Transverse colon (tissue), 4 donors: ENCODE measurements around the gene CTNND2. TPM values are rescaled to one million over a fixed set of nuclear protein-coding genes. Genes with fewer than 3 reads are reported as not detected.

ENCODE experiments used
- DNase-seq: peaks from one replicate; pipeline ENCODE4 v3.0.0-alpha.2; 2019
- H3K27ac ChIP-seq, 4 donors: fragments of 200-600 bp; sonication (generic); 2 replicates each; pipeline ENCODE4 v1.5.1; 2016 to 2018; ENCODE audit warnings: inconsistent platforms in 4 of 4
- H3K27me3 ChIP-seq: fragments of 200-600 bp; sonication (generic); 2 replicates; pipeline ENCODE4 v1.5.1; 2017; ENCODE audit warnings: inconsistent platforms
- H3K36me3 ChIP-seq, 4 donors: fragments of 200-600 bp; sonication (generic); 2 replicates each; pipeline ENCODE4 v1.5.1; 2017 to 2019; ENCODE audit warnings: inconsistent platforms in 4 of 4
- H3K4me1 ChIP-seq, 4 donors: fragments of 200-600 bp; sonication (generic); 2 replicates each; pipeline ENCODE4 v1.5.1; 2017 to 2020; ENCODE audit warnings: inconsistent platforms in 4 of 4
- H3K4me3 ChIP-seq, 4 donors: fragments of 200-600 bp; sonication (generic); 1 replicate in 1 of 4; 2 replicates in 3 of 4; pipeline versions ENCODE4 v1.5.1 to v1.6.1; 2017 to 2019; ENCODE audit warnings: inconsistent platforms in 4 of 4
- H3K9me3 ChIP-seq, 2 donors: fragments of 200-600 bp; sonication (generic); 2 replicates each; pipeline ENCODE4 v1.5.1; 2017 to 2019; ENCODE audit warnings: inconsistent platforms in 2 of 2
- EP300 ChIP-seq: sonication (generic); formaldehyde crosslinking; IDR thresholded peaks from one replicate; pipeline ENCODE4 v1.6.1; 2017; ENCODE audit warnings: antibody characterized with exemption, low read depth
- POLR2A ChIP-seq: fragments of 450-650 bp; IDR thresholded peaks from one replicate; pipeline ENCODE4 v1.6.1; 2016; ENCODE audit warnings: antibody characterized with exemption, mild to moderate bottlenecking, moderate library complexity
- POLR2AphosphoS5 ChIP-seq, 3 donors: sonication (generic); formaldehyde crosslinking; IDR thresholded peaks; one replicate each; pipeline ENCODE4 v1.6.1; 2016; ENCODE audit warnings: antibody characterized with exemption in 3 of 3
- WGBS, 2 donors: methylation state at CpG; one replicate each; pipeline ENCODE4 v1.1.5; 2018; ENCODE audit warnings: low coverage in 1 of 2; 5-methylcytosine and 5-hydroxymethylcytosine counted together
- in situ Hi-C, 4 donors: fragments of 200-750 bp; cut with MboI; loops; one replicate each; pipeline versions ENCODE4 v1.15.0 to v1.15.1; 2017; ENCODE audit warnings: low sequenced_read_pairs in 3 of 4, low pct_ligation_motif_present in 1 of 4, low pct_unique_long_range_greater_than_20kb in 1 of 4
- intact Hi-C: fragments of 100-400 bp; cut with DNase I; formaldehyde crosslinking; loops from one replicate; pipeline ENCODE4 v1.15.1; 2023; ENCODE audit warnings: low total_unique reads
- total RNA-seq, 4 donors: library from RNA; depleted of rRNA; stranded (reverse); fragments of >200 nt; gene quantifications; one replicate each; pipeline ENCODE4 v1.1.0, GENCODE V29; 2016
- TF ChIP-seq, protein P1 (sequence below), 5 experiments: fragments of 200-600 bp in 3 of 5; fragments of 450-650 bp in 2 of 5; sonication (generic) in 3 of 5; IDR thresholded peaks; 1 replicate in 2 of 5; 2 replicates in 3 of 5; pipeline ENCODE4 v1.5.1; 2016 to 2017; ENCODE audit warnings: antibody characterized with exemption in 5 of 5, inconsistent platforms in 3 of 5, mild to moderate bottlenecking in 2 of 5, moderate library complexity in 1 of 5

The CTNND2 gene
- total RNA-seq, 4 donors from 2014 or later = 1.9 to 2.1 TPM; not detected in 2

GRCh38 chr5:11507156-11507910, 396.9 kb downstream of the CTNND2 start:
- no peak overlapping the region for H3K27ac ChIP-seq
- H3K4me1 ChIP-seq = no peaks in the 10 kb centered on the region
- H3K9me3 ChIP-seq = no peaks in the 10 kb centered on the region
- H3K27me3 ChIP-seq = no peaks in the 10 kb centered on the region
- 56 to 77% methylated on average over 7 to 9 of the region's 9 CpGs for whole genome bisulfite sequencing, 2 donors
- in situ Hi-C loops (no loop called here), intact Hi-C loops (no loop called here)
- TF ChIP-seq POLR2A = no peak
- no peak for TF ChIP-seq POLR2AphosphoS5 (IDR thresholded peaks at IDR 0.05)
- TF ChIP-seq, protein P1, sequence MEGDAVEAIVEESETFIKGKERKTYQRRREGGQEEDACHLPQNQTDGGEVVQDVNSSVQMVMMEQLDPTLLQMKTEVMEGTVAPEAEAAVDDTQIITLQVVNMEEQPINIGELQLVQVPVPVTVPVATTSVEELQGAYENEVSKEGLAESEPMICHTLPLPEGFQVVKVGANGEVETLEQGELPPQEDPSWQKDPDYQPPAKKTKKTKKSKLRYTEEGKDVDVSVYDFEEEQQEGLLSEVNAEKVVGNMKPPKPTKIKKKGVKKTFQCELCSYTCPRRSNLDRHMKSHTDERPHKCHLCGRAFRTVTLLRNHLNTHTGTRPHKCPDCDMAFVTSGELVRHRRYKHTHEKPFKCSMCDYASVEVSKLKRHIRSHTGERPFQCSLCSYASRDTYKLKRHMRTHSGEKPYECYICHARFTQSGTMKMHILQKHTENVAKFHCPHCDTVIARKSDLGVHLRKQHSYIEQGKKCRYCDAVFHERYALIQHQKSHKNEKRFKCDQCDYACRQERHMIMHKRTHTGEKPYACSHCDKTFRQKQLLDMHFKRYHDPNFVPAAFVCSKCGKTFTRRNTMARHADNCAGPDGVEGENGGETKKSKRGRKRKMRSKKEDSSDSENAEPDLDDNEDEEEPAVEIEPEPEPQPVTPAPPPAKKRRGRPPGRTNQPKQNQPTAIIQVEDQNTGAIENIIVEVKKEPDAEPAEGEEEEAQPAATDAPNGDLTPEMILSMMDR (IDR thresholded peaks at IDR 0.05) = no peak
- no peak for TF ChIP-seq EP300
- H3K4me3 ChIP-seq = no peak overlapping the region
- DNase-seq = no peak
- no peaks in the 10 kb centered on the region for H3K36me3 ChIP-seq

DNA sequence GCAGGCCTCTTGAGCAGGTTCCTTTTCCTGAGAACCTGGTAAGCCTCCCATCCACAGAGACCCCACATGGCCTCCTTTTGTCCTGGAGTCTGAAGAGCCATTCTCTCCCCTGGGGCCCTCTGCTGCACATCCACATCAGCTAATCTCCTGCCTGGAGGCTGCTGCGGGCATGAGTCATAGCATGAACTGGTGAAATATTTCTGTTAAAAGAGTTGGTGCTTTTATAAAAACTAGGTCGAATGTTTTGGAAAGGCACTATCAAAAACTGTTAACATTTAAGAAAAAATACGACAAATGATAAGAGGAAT, 399.4 kb downstream of the CTNND2 start:
- Histone ChIP-seq H3K9me3 (no peaks in the 10 kb centered on the region), H3K4me1 (no peaks in the 10 kb centered on the region), H3K4me3 (no peak overlapping the region), H3K27ac (no peak overlapping the region), H3K27me3 (no peaks in the 10 kb centered on the region), H3K36me3 (no peaks in the 10 kb centered on the region)
- TF ChIP-seq, protein P1 (IDR thresholded peaks at IDR 0.05) = no peak
- TF ChIP-seq EP300 = no peak
- no peak for DNase-seq
- in situ Hi-C loops (no loop called here), intact Hi-C loops (no loop called here)
- WGBS, 2 donors = 71 to 90% methylated on average over 2 to 3 of the region's 3 CpGs

DNA sequence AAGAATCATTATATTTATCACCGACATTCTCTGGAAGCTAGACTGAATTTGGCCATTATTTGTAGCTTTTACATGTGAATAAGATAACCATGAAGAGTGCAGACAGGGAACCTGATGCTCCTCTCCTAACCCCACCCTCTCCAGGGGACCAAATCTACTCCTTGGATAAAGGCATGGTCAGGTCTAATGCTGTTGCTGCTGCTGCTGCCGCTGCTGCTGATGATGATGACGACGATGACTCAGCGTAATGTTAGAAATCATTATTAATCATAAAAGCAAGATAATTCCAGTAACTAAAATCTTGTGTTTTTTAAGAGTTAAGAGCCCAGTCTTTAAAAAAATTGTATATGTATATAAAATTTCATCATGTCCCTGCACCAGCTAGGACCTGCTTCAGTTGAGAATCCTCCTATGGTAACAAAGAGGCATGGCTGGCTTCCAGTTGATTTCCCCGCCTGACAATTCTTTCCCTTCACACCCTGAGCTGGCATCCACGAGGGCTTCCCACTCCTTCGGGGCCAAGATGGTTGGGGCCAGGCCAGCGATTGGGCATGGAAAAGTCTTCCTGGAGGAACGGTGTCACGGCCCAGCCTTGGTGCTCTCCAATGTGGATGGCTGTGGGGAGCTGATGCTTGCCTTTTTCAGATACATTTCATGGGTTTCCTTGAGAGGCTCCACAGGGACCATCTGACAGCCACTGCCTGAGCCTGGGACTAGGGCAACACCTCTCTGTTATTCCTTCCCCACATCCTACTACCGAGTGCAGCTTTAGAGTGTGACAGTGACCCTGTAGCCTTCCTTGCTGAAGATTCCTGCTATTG, 400.0 kb downstream of the CTNND2 start:
- no peak for DNase-seq
- H3K27me3 ChIP-seq = no peaks in the 10 kb centered on the region
- TF ChIP-seq, protein P1 (IDR thresholded peaks at IDR 0.05) = no peak
- TF ChIP-seq POLR2AphosphoS5 (IDR thresholded peaks at IDR 0.05) (no peak), EP300 (no peak), POLR2A (no peak)
- no peak overlapping the region for H3K4me3 ChIP-seq
- intact Hi-C loops (no loop called here), in situ Hi-C loops (no loop called here)
- H3K36me3 ChIP-seq = no peaks in the 10 kb centered on the region
- no peaks in the 10 kb centered on the region for H3K9me3 ChIP-seq
- no peak overlapping the region for H3K27ac ChIP-seq
- H3K4me1 ChIP-seq = no peaks in the 10 kb centered on the region
- whole genome bisulfite sequencing, 2 donors = 86 to 90% methylated on average over 6 to 12 of the region's 12 CpGs

DNA sequence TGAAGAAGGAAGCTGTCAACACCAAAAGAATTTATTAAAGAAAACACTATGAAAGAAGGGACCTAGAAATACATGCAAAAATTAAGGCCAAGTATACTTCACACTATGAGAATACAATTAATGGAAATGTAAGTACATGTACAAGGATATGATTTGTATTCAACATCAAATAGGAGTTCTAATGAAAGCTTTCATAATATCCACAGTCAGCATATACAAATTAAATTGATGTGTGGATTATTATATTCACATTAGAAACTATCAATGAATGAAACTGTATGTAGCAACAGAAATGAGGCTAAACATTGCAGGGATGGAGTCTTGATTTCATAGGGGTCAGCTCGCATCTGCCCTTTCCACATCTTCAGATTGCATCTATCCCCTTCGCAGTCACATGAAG, 401.5 kb downstream of the CTNND2 start:
- TF ChIP-seq, protein P1 (IDR thresholded peaks at IDR 0.05) = no peak
- TF ChIP-seq POLR2A = no peak
- TF ChIP-seq EP300 = no peak
- no peak for TF ChIP-seq POLR2AphosphoS5 (IDR thresholded peaks at IDR 0.05)
- Histone ChIP-seq H3K36me3 (no peaks in the 10 kb centered on the region), H3K4me1 (no peaks in the 10 kb centered on the region), H3K27ac (no peak overlapping the region), H3K4me3 (no peak overlapping the region), H3K9me3 (no peaks in the 10 kb centered on the region), H3K27me3 (no peaks in the 10 kb centered on the region)
- DNase-seq = no peak
- in situ Hi-C loops = no loop called here
- 71 to 98% methylated on average over 1 to 2 of the region's 2 CpGs for WGBS, 2 donors
- intact Hi-C loops = no loop called here
